ENCODE results near the gene LALBA. TPM values are rescaled to one million over a fixed set of nuclear protein-coding genes. Genes with fewer than 3 reads are reported as not detected.
A peak's percentile ranks its signal among the peaks of the same experiment; 100 is the strongest.

Gene LALBA
- total RNA-seq (2021) (not detected in 3 replicates), Bru-seq, nascent RNA (not detected)
- long read RNA-seq, experiment 1, result 0 reads
- long read RNA-seq, experiment 2, result 0 reads
- long read RNA-seq, experiment 3, partial matches to known transcripts, result 0 of 1 reads
- long read RNA-seq, experiment 3, other reads (novel, unspliced or antisense), result 1 of 1 reads

GRCh38 chr12:48569946-48570345, at the start of gene LALBA:
Gene LALBA, minus strand, starts transcription at chr12:48570046. Its CDS starts 26 bp downstream, at chr12:48570020.
- POLR2A ChIA-PET, result no interaction called here
- TF ChIP-seq JUN (CRISPR knock-in tag; IDR thresholded peaks at IDR 0.05) (no peak), SMAD3 (CRISPR knock-in tag; IDR thresholded peaks at IDR 0.05; ENCODE audit: borderline replicate concordance) (no peak), ETV6 (CRISPR knock-in tag; IDR thresholded peaks at IDR 0.05) (no peak), ZNF425 (CRISPR knock-in tag; conservative IDR thresholded peaks at IDR 0.05) (no peak), E2F1 (CRISPR knock-in tag; IDR thresholded peaks at IDR 0.05) (no peak), ZNF232 (CRISPR knock-in tag; IDR thresholded peaks at IDR 0.05) (no peak)
- no peaks in the 10 kb centered on the region for H3K4me1 Mint-ChIP-seq

GRCh38 chr12:48618541-48618940, 48.7 kb upstream of the LALBA start:
- TF ChIP-seq CTCF (IDR thresholded peaks at IDR 0.05), result peak; percentile 96
- TF ChIP-seq FOXK1 (CRISPR knock-in tag; IDR thresholded peaks at IDR 0.05), result no peak
- peaks cover 29% of the 10 kb centered on the region for H3K9me3 Mint-ChIP-seq
- no peak overlapping the region for H3K27ac Mint-ChIP-seq
- H3K27me3 Mint-ChIP-seq (ENCODE audit: low read depth), result peaks cover 10% of the 10 kb centered on the region
- POLR2A ChIA-PET, result interaction anchor here (1.0 kb wide), 1 partner anchor 332 kb away, joined by 3 read pairs; no protein-coding TSS in a partner anchor
- no peaks in the 10 kb centered on the region; the same call in 1 of the 2 replicates for H3K4me1 Mint-ChIP-seq
- ATAC-seq, result peak; percentile 94
- CTCF ChIA-PET, result interaction anchor here (0.5 to 3.5 kb wide), 60 partner anchors 9 to 676 kb away, joined by 3 to 29 read pairs (median 4); partner anchors contain the start of genes ASB8, CCDC184 and TMEM106C
- H3K4me3 Mint-ChIP-seq, result no peak overlapping the region
- peak; percentile 81 for DNase-seq (ENCODE audit: low spot score)
- peaks cover 13% of the 10 kb centered on the region for H3K36me3 Mint-ChIP-seq

More at GRCh38 chr12:48569946-48570345, at the start of gene LALBA:
- Mint-ChIP-seq H3K9me3 (no peaks in the 10 kb centered on the region), H3K27me3 (ENCODE audit: low read depth) (peaks cover 4% of the 10 kb centered on the region), H3K36me3 (no peaks in the 10 kb centered on the region), H3K4me3 (no peak within 1 kb of the TSS), H3K27ac (no peak within 1 kb of the TSS)
- no peak for ATAC-seq
- CTCF ChIA-PET, result no interaction called here
- DNase-seq (ENCODE audit: low spot score), result no peak

- TF ChIP-seq JUN (CRISPR knock-in tag; IDR thresholded peaks at IDR 0.05), result no peak
- TF ChIP-seq FOXJ3 (CRISPR knock-in tag; IDR thresholded peaks at IDR 0.05; ENCODE audit: borderline replicate concordance), result no peak
- no peak for TF ChIP-seq ZSCAN18 (CRISPR knock-in tag; IDR thresholded peaks at IDR 0.05)
- TF ChIP-seq JAZF1 (CRISPR knock-in tag; IDR thresholded peaks at IDR 0.05), result no peak
- Mint-ChIP-seq H3K4me3 (no peak overlapping the region), H3K4me1 (no peaks in the 10 kb centered on the region; the same call in 1 of the 2 replicates), H3K9me3 (peaks cover 38% of the 10 kb centered on the region), H3K27me3 (ENCODE audit: low read depth) (peaks cover 17% of the 10 kb centered on the region), H3K36me3 (peaks cover 25% of the 10 kb centered on the region), H3K27ac (no peak overlapping the region)
- CTCF ChIA-PET, result interaction anchor here (1.0 kb wide), 1 partner anchor 329 kb away, joined by 4 read pairs; no protein-coding TSS in a partner anchor
- POLR2A ChIA-PET, result no interaction called here
- ATAC-seq (no peak), DNase-seq (ENCODE audit: low spot score) (no peak)
Measured at GRCh38 chr12:48615681-48616080, 45.8 kb upstream of the LALBA start.

GRCh38 chr12:48613321-48613720, 43.5 kb upstream of the LALBA start:
- Mint-ChIP-seq H3K27me3 (ENCODE audit: low read depth) (peaks cover 18% of the 10 kb centered on the region), H3K36me3 (peaks cover 36% of the 10 kb centered on the region), H3K27ac (no peak overlapping the region), H3K4me1 (no peaks in the 10 kb centered on the region; the same call in 1 of the 2 replicates), H3K9me3 (peaks cover 57% of the 10 kb centered on the region), H3K4me3 (no peak overlapping the region)
- ChIA-PET CTCF (no interaction called here), POLR2A (no interaction called here)
- no peak for ATAC-seq
- no peak for DNase-seq (ENCODE audit: low spot score)
- TF ChIP-seq ELF4 (CRISPR knock-in tag; IDR thresholded peaks at IDR 0.05; ENCODE audit: low read depth) (no peak), ATF6 (CRISPR knock-in tag; IDR thresholded peaks at IDR 0.05) (no peak), E2F4 (CRISPR knock-in tag; IDR thresholded peaks at IDR 0.05; ENCODE audit: borderline replicate concordance, low read depth) (no peak), ERG (CRISPR knock-in tag; IDR thresholded peaks at IDR 0.05) (no peak), ZNF317 (CRISPR knock-in tag; IDR thresholded peaks at IDR 0.05; ENCODE audit: borderline replicate concordance, low read depth) (no peak), ZNF423 (CRISPR knock-in tag; IDR thresholded peaks at IDR 0.05) (no peak)
